ENCODE measurements around the gene PLEKHM2.
"Not testable (repeated sequence)": the region's sequence is repeated elsewhere in the genome, so short reads cannot be mapped to it uniquely, and the experiment has no call there.

The PLEKHM2 gene

GRCh38 chr1:15684042-15684461, at the start of gene PLEKHM2:
Gene PLEKHM2, plus strand, starts transcription at chr1:15684320. Its CDS starts 239 bp downstream, at chr1:15684559.
- no peak for DNase-seq (ENCODE audit: low spot score)

- DNase-seq (ENCODE audit: low spot score) = no peak
These were observed 47.7 kb upstream of the PLEKHM2 start for GRCh38 chr1:15636436-15636835.

GRCh38 chr1:15637826-15638225, 46.3 kb upstream of the PLEKHM2 start:
- DNase-seq (ENCODE audit: low spot score) = no peak

GRCh38 chr1:15639262-15639661, 44.9 kb upstream of the PLEKHM2 start:
- DNase-seq (ENCODE audit: low spot score) = no peak

GRCh38 chr1:15639931-15640330, 44.2 kb upstream of the PLEKHM2 start:
- no peak for DNase-seq (ENCODE audit: low spot score)

- no peak for DNase-seq (ENCODE audit: low spot score)
These were observed 43.5 kb upstream of the PLEKHM2 start for GRCh38 chr1:15640667-15641066.

- no peak for DNase-seq (ENCODE audit: low spot score)
These were observed 34.2 kb upstream of the PLEKHM2 start for GRCh38 chr1:15649937-15650336.

- no peak for DNase-seq (ENCODE audit: low spot score)
These were observed 33.7 kb upstream of the PLEKHM2 start for GRCh38 chr1:15650433-15650832.

GRCh38 chr1:15652130-15652529, 32.0 kb upstream of the PLEKHM2 start:
- not testable (repeated sequence) for DNase-seq (ENCODE audit: low spot score)

- no peak for DNase-seq (ENCODE audit: low spot score)
These were observed 29.9 kb upstream of the PLEKHM2 start for GRCh38 chr1:15654091-15654690.

GRCh38 chr1:15656464-15656863, 27.7 kb upstream of the PLEKHM2 start:
- DNase-seq (ENCODE audit: low spot score) = no peak

GRCh38 chr1:15657021-15657420, 27.1 kb upstream of the PLEKHM2 start:
- no peak for DNase-seq (ENCODE audit: low spot score)

GRCh38 chr1:15660151-15660550, 24.0 kb upstream of the PLEKHM2 start:
- no peak for DNase-seq (ENCODE audit: low spot score)

GRCh38 chr1:15662477-15662876, 21.6 kb upstream of the PLEKHM2 start:
- DNase-seq (ENCODE audit: low spot score) = no peak

- DNase-seq (ENCODE audit: low spot score) = no peak
These were observed 20.2 kb upstream of the PLEKHM2 start for GRCh38 chr1:15663925-15664324.

- no peak for DNase-seq (ENCODE audit: low spot score)
These were observed 16.8 kb upstream of the PLEKHM2 start for GRCh38 chr1:15667362-15667761.

GRCh38 chr1:15668089-15668754, 15.9 kb upstream of the PLEKHM2 start:
- no peak for DNase-seq (ENCODE audit: low spot score)

- no peak for DNase-seq (ENCODE audit: low spot score)
These were observed 15.0 kb upstream of the PLEKHM2 start for GRCh38 chr1:15669074-15669473.

GRCh38 chr1:15669864-15670263, 14.3 kb upstream of the PLEKHM2 start:
- DNase-seq (ENCODE audit: low spot score) = no peak

- no peak for DNase-seq (ENCODE audit: low spot score)
These were observed 12.7 kb upstream of the PLEKHM2 start for GRCh38 chr1:15671430-15671829.

- DNase-seq (ENCODE audit: low spot score) = no peak
These were observed 9.5 kb upstream of the PLEKHM2 start for GRCh38 chr1:15674386-15675159.

GRCh38 chr1:15676010-15676409, 8.1 kb upstream of the PLEKHM2 start:
- no peak for DNase-seq (ENCODE audit: low spot score)

Measured in COLO829 (cell line).